ENCODE results near the gene TMEM151B. TPM values are rescaled to one million over a fixed set of nuclear protein-coding genes. Genes with fewer than 3 reads are reported as not detected.

TMEM151B gene
- polyA plus RNA-seq, 1 donor from 2014 or later, result 66.0 TPM

GRCh38 chr6:44232676-44233566 is 37.3 kb upstream of the TMEM151B start:
- Histone ChIP-seq H3K4me2 (ENCODE audit: low read length) (no peak overlapping the region), H3K9me3 (ENCODE audit: low read length) (no peaks in the 10 kb centered on the region), H3K27ac (ENCODE audit: low read length) (no peak overlapping the region), H2AFZ (ENCODE audit: low read depth, low read length) (no peak overlapping the region), H3F3A (ENCODE audit: insufficient read depth, low read length, poor library complexity, severe bottlenecking) (no peaks in the 10 kb centered on the region), H3K9me2 (ENCODE audit: insufficient read depth, low read length) (no peaks in the 10 kb centered on the region), H3K27me3 (ENCODE audit: insufficient read depth, low read depth, low read length) (no peaks in the 10 kb centered on the region), H3K36me3 (ENCODE audit: insufficient read depth, low read length) (no peaks in the 10 kb centered on the region), H3K79me2 (replicated peaks; ENCODE audit: insufficient read depth, low read length) (no peaks in the 10 kb centered on the region), H4K20me1 (ENCODE audit: insufficient read depth) (no peaks in the 10 kb centered on the region), H3K9ac (ENCODE audit: low read length) (no peak overlapping the region), H3K4me3 (ENCODE audit: low read length) (no peak overlapping the region)
- TF ChIP-seq CTCF (IDR thresholded peaks at IDR 0.05; ENCODE audit: poor library complexity, severe bottlenecking) (no peak), EZH2 (IDR thresholded peaks at IDR 0.05; ENCODE audit: borderline replicate concordance, insufficient read depth, low read length, poor library complexity, severe bottlenecking) (no peak), POLR2AphosphoS5 (IDR thresholded peaks at IDR 0.05) (no peak), TAF1 (IDR thresholded peaks at IDR 0.05; ENCODE audit: low read depth) (no peak), RAD21 (conservative IDR thresholded peaks at IDR 0.05) (no peak), REST (IDR thresholded peaks at IDR 0.05; ENCODE audit: borderline replicate concordance) (no peak), SMC3 (conservative IDR thresholded peaks at IDR 0.05; ENCODE audit: poor library complexity) (no peak), MXI1 (conservative IDR thresholded peaks at IDR 0.05; ENCODE audit: poor library complexity, severe bottlenecking) (no peak), EP300 (conservative IDR thresholded peaks at IDR 0.05; ENCODE audit: poor library complexity, severe bottlenecking) (no peak)

- Histone ChIP-seq H3K9me3 (ENCODE audit: low read length) (no peaks in the 10 kb centered on the region), H2AFZ (ENCODE audit: low read depth, low read length) (no peak overlapping the region), H4K20me1 (ENCODE audit: insufficient read depth) (no peaks in the 10 kb centered on the region), H3K27me3 (ENCODE audit: insufficient read depth, low read depth, low read length) (no peaks in the 10 kb centered on the region), H3K9ac (ENCODE audit: low read length) (no peak overlapping the region), H3K79me2 (replicated peaks; ENCODE audit: insufficient read depth, low read length) (no peaks in the 10 kb centered on the region), H3F3A (ENCODE audit: insufficient read depth, low read length, poor library complexity, severe bottlenecking) (no peaks in the 10 kb centered on the region), H3K9me2 (ENCODE audit: insufficient read depth, low read length) (no peaks in the 10 kb centered on the region), H3K4me3 (ENCODE audit: low read length) (no peak overlapping the region), H3K4me2 (ENCODE audit: low read length) (no peak overlapping the region), H3K27ac (ENCODE audit: low read length) (no peak overlapping the region), H3K36me3 (ENCODE audit: insufficient read depth, low read length) (no peaks in the 10 kb centered on the region)
- TF ChIP-seq EP300 (conservative IDR thresholded peaks at IDR 0.05; ENCODE audit: poor library complexity, severe bottlenecking), result no peak
- no peak for TF ChIP-seq REST (IDR thresholded peaks at IDR 0.05; ENCODE audit: borderline replicate concordance)
- TF ChIP-seq CTCF (IDR thresholded peaks at IDR 0.05; ENCODE audit: poor library complexity, severe bottlenecking), result no peak
- TF ChIP-seq MXI1 (conservative IDR thresholded peaks at IDR 0.05; ENCODE audit: poor library complexity, severe bottlenecking), result no peak
- TF ChIP-seq TAF1 (IDR thresholded peaks at IDR 0.05; ENCODE audit: low read depth), result no peak
- no peak for TF ChIP-seq EZH2 (IDR thresholded peaks at IDR 0.05; ENCODE audit: borderline replicate concordance, insufficient read depth, low read length, poor library complexity, severe bottlenecking)
- TF ChIP-seq RAD21 (conservative IDR thresholded peaks at IDR 0.05), result no peak
- no peak for TF ChIP-seq SMC3 (conservative IDR thresholded peaks at IDR 0.05; ENCODE audit: poor library complexity)
- no peak for TF ChIP-seq POLR2AphosphoS5 (IDR thresholded peaks at IDR 0.05)
These were observed 36.6 kb upstream of the TMEM151B start for GRCh38 chr6:44233567-44234100.
